Measurements from ENCODE around the gene TPPP2.

The TPPP2 gene

DNA sequence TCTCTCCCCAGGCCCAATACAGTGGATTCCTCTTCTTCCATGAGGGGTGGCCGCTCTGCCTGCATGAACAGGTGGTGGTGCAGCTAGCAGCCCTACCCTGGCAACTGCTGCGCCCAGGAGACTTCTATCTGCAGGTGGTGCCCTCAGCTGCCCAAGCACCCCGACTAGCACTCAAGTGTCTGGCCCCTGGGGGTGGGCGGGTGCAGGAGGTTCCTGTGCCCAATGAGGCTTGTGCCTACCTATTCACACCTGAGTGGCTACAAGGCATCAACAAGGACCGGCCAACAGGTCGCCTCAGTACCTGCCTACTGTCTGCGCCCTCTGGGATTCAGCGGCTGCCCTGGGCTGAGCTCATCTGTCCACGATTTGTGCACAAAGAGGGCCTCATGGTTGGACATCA, 43.9 kb downstream of the TPPP2 start:
- Histone ChIP-seq H3K36me3 (ENCODE audit: control insufficient read depth in 2 of 2, insufficient read depth in 1 of 2, low read length in 2 of 2) (peaks cover 0 to 58% of the 10 kb centered on the region in 2 experiments; a peak in 1 of 3 replicates), H3K27ac (ENCODE audit: extremely low read depth, low read depth, low read length) (no peak overlapping the region), H3K4me3 (ENCODE audit: low read depth, low read length) (no peak overlapping the region), H3K9me3 (ENCODE audit: control insufficient read depth, insufficient read depth, low read depth, low read length) (no peaks in the 10 kb centered on the region), H3K4me1 (ENCODE audit: control insufficient read depth, insufficient read depth, low read length) (peaks cover 12% of the 10 kb centered on the region)
- ChIA-PET CTCF (interaction anchor here (4.1 to 4.3 kb wide), 2 partner anchors 31 to 59 kb away, joined by 39 to 61 read pairs; no protein-coding TSS in a partner anchor), POLR2A (no interaction called here)
- TF ChIP-seq ZNF362 (tag by site-specific recombination; IDR thresholded peaks at IDR 0.05) (no peak), ZNF670 (tag by site-specific recombination; IDR thresholded peaks at IDR 0.05; ENCODE audit: low read depth) (no peak), SP7 (tag by site-specific recombination; IDR thresholded peaks at IDR 0.05) (no peak), ZSCAN16 (tag by site-specific recombination; IDR thresholded peaks at IDR 0.05) (no peak), ZNF544 (tag by site-specific recombination; IDR thresholded peaks at IDR 0.05) (no peak), PRDM1 (tag by site-specific recombination; IDR thresholded peaks at IDR 0.05) (no peak), ZNF140 (tag by site-specific recombination; IDR thresholded peaks at IDR 0.05) (no peak), ZNF624 (tag by site-specific recombination; IDR thresholded peaks at IDR 0.05) (no peak), ZIC2 (tag by site-specific recombination; IDR thresholded peaks at IDR 0.05) (no peak), ZNF548 (tag by site-specific recombination; IDR thresholded peaks at IDR 0.05) (no peak), ZBTB26 (tag by site-specific recombination; optimal IDR thresholded peaks at IDR 0.05) (no peak), ZNF423 (tag by site-specific recombination; IDR thresholded peaks at IDR 0.05) (no peak), ZNF426 (tag by site-specific recombination; IDR thresholded peaks at IDR 0.05) (no peak), ZNF184 (tag by site-specific recombination; IDR thresholded peaks at IDR 0.05) (no peak), ZNF248 (tag by site-specific recombination; IDR thresholded peaks at IDR 0.05) (no peak), ZNF391 (tag by site-specific recombination; IDR thresholded peaks at IDR 0.05; ENCODE audit: borderline replicate concordance, low read depth) (no peak), ZNF571 (tag by site-specific recombination; IDR thresholded peaks at IDR 0.05) (no peak), PRDM10 (tag by site-specific recombination; IDR thresholded peaks at IDR 0.05) (no peak), ZNF19 (tag by site-specific recombination; IDR thresholded peaks at IDR 0.05; ENCODE audit: low read depth) (no peak), ZEB2 (tag by site-specific recombination; IDR thresholded peaks at IDR 0.05) (no peak)
